ENCODE data around the gene SPATA18. TPM values are rescaled to one million over a fixed set of nuclear protein-coding genes. Genes with fewer than 3 reads are reported as not detected.
A peak's percentile ranks its signal among the peaks of the same experiment; 100 is the strongest.

Gene SPATA18
- total RNA-seq, 1 experiment from 2014 or later: not detected

DNA sequence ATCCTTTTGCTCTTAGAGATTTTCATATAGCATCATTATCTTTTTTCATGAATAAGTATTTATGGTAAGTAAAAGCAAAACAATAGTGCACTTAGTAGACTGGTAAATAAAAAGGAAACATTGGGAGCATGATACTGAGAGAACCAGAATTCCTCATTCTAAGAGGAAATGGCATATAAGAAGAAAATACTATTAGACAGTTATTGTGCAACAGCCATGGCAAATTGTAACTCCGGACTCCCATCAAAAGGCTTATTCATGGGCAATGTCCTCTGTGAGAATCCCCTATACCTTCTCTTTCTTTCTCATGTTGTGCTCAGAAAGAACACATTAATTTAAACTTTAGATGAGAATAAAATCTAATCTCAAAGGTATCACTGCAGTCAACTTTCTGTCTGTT lies 42.4 kb downstream of the SPATA18 start:
- no peak for DNase-seq
- no peak overlapping the region for H3K4me3 ChIP-seq
- H3K9me3 ChIP-seq: no peaks in the 10 kb centered on the region

DNA sequence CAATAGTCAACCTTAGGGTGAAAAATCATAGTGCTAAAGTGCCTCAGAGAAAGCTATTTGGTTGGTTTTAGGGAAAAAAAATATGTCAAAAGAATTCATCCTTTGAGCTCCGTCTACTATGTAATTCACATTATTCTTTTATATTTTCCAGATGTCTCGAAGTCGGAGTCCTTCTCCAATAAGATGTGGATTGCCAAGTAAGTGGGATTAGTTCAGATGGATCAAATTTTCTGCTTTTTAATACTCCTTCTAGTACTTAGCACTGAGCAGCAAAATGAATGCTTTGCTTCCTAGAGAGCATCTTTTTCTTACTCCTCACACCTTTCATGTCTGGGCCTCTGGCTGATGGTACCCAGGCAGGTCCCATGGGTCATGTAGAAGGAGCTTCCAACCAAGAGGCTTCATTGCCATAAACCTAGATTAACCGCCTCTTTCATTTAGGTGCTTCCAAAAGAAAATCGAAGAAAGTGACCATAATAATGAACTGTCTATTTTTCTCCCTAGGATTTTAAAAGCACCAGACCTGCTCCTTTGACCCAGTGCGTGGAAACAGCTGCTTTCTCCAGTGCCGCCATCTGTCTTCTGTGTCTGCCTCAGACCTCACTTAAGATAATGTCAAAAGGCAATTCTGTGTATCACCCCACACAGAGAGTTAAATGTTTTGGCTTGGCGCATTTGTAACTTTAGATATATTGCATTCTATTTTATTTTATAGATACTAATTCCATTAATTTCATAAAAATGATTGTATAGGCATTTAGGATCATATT lies 43.5 kb downstream of the SPATA18 start:
- no peak for DNase-seq
- H3K27me3 ChIP-seq: peaks cover 6% of the 10 kb centered on the region
- H3K4me3 ChIP-seq: no peak overlapping the region
- no peaks in the 10 kb centered on the region for H3K9me3 ChIP-seq
- H3K36me3 ChIP-seq: no peaks in the 10 kb centered on the region

More for the DNA sequence above, 42.4 kb downstream of the SPATA18 start:
- Histone ChIP-seq H3K36me3 (no peaks in the 10 kb centered on the region), H3K27me3 (peaks cover 14% of the 10 kb centered on the region)

DNA sequence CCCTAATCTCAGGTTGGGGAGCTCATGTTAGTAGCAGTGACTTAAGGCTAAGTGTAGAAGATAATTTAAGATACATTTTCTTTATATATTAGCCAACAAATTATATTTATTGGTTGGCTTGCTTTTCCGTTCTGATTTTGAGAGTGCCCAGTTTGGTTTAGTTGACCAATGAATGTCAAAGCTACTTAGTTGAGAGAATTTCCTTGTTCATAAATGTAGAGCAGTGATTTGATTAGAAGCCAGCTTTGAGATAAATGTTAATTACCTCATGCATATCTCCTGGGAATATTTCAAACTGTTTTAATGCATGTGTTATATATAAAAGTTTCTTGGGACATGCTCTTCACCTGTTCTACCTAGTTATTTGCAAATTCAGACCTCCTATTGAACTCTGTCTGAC lies 44.3 kb downstream of the SPATA18 start:
- H3K4me3 ChIP-seq: no peak overlapping the region

DNA sequence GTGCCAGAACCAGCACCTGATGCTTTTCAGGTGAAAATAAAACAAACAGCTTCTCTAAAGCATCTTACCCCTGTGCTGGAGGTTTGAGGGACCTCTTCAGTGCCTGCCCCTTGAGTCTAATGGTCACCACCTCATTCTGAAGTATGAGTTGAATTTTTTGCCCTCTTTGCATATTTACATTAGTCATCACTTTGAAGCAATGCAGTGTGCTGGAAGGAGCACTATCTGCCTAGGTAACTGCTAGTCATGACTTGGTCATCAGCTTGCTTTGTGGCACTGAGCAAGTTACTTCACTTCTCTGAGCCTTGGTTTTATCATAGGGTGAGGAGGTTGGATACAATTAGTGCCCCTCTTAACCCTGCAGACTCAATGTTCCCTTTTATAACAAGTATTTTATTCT lies 44.9 kb downstream of the SPATA18 start:
- H3K36me3 ChIP-seq: no peaks in the 10 kb centered on the region
- no peak for DNase-seq
- no peaks in the 10 kb centered on the region for H3K9me3 ChIP-seq
- peaks cover 6% of the 10 kb centered on the region for H3K27me3 ChIP-seq
- H3K4me3 ChIP-seq: no peak overlapping the region

More for the DNA sequence above, 44.3 kb downstream of the SPATA18 start:
- DNase-seq: no peak
- Histone ChIP-seq H3K27me3 (peaks cover 6% of the 10 kb centered on the region), H3K36me3 (no peaks in the 10 kb centered on the region), H3K9me3 (no peaks in the 10 kb centered on the region)

DNA sequence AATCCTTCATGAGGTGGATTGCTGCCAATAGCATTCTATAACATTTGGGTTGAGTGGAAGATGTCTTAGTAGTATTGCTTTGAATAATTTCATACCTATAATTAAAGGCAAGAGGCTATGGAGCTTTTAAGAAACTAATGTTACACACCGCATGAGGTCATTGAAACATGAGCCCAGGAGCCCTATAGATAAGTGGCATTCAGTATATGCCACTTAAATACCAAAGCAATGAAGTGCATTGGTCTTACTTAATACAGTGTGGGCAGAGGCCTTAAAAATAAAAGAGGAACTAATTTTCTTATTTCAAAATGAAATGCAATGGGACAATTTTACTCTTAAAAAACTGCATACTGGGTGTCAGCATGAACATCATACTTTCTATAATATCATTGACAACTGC lies 47.5 kb downstream of the SPATA18 start:
- peaks cover 1% of the 10 kb centered on the region for H3K27me3 ChIP-seq
- H3K36me3 ChIP-seq: no peaks in the 10 kb centered on the region
- no peak for DNase-seq
- H3K9me3 ChIP-seq: no peaks in the 10 kb centered on the region
- no peak overlapping the region for H3K4me3 ChIP-seq

DNA sequence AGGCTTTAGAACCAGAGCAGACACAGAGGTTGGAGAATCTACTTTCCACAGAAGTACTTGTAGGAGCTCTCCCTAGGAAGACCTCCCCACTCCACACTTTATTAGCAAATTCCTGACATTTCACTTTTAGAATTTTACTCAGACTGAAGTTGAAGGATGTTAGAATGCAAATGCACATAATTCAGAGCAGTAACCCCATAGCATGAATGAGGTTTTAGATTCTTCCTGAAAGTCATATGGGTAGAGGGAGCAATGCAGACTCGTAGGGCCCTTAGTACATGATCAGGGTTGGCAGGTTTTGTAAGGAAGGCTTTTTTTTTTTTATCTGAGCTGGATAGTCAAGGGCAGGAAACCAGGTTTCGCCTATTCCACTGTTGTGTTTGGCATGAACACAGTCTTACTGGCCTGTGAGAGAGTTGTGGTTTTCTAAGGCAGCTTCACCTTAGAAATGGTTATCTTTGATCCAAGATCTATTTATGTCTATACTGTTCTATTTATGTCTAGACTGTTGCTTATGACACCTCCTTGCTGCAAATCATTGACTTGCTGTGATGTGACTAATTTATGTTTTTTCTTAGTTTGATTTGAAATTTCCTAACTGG lies 48.9 kb downstream of the SPATA18 start:
- Histone ChIP-seq H3K4me3 (no peak overlapping the region), H3K36me3 (no peaks in the 10 kb centered on the region), H3K27me3 (no peaks in the 10 kb centered on the region; the same call in 1 of the 2 replicates), H3K9me3 (no peaks in the 10 kb centered on the region)
- peak; percentile 38 for DNase-seq

DNA sequence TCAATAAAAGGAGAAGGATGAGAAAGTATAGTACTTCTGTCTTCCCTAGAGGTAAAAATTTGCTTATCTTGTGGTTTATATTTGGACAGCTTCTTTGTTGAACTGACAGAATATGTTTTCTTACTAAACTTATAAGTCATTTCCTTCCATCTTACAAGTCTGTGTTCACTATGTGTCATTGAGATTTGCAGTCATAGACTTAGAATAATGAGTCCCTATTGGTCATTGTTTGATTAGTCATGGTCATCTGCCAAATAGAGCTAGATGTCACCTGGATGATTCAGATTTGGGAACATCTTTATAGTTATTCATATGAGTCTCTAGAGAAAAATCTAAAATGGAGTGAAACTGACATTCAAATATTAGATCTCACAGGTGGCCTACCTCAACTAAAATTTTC lies 51.5 kb downstream of the SPATA18 start:
- no peaks in the 10 kb centered on the region for H3K36me3 ChIP-seq
- no peak overlapping the region for H3K4me3 ChIP-seq
- no peak for DNase-seq
- no peaks in the 10 kb centered on the region for H3K27me3 ChIP-seq
- no peaks in the 10 kb centered on the region for H3K9me3 ChIP-seq

DNA sequence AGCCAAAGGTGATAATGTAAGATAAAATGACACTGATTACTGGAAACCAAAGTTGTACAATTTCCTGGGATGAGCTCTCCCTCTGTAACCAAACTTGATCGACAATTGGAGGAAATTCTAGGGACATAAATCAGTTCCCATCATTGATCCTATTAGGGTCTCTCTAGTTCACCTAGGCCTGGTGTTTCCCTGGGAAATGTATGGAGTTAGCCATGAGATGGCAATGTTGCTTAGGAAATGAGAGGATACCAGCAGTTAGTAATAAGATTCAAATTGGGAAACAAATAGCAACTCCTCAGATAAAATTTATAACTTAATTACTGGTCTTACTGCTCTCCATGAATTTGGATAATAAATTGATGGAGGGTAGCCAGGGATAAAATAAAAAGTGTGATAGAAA lies 52.2 kb downstream of the SPATA18 start:
- Histone ChIP-seq H3K27me3 (no peaks in the 10 kb centered on the region), H3K4me3 (no peak overlapping the region), H3K36me3 (no peaks in the 10 kb centered on the region), H3K9me3 (no peaks in the 10 kb centered on the region)
- no peak for DNase-seq

DNA sequence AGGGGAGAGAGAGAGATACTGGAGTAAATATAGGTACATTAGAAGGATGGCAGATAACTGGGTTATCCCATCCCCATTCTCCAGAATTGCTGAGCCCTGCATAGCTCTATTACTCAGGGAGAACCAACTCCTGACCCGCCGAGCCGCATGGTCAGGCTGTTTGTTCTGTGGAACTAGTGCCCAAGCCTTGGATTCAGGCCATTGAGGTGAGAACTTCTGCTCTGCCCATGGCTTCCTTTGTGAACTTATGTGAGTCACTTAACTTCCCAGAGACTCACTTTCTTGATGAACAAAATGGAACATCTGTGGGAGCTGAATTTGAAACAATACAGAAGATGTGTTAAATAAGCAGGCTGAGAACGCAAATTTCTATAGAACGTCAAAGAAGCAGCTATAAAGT lies 54.2 kb downstream of the SPATA18 start:
- H3K27me3 ChIP-seq: no peaks in the 10 kb centered on the region
- H3K4me3 ChIP-seq: no peak overlapping the region
- H3K9me3 ChIP-seq: no peaks in the 10 kb centered on the region
- no peaks in the 10 kb centered on the region for H3K36me3 ChIP-seq
- no peak for DNase-seq

DNA sequence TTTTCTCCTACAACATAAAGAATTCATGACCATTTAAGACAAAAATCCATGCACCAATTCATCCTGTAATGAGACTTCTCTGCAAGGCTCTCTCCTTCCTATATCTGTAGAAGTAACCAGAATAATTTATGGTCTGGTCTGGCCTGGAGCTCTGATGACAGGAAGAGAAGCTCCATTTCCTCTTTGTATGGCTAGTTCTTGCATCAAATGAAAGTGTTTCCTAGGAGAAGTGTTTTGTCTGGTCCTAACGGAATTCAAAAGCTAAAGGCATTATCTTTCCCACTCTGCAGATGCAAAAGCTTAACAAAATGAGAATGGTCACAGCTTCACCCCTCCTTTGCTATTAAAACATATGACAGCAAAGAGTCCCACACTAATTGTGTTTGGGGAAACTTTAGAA lies 55.1 kb downstream of the SPATA18 start:
- Histone ChIP-seq H3K9me3 (no peaks in the 10 kb centered on the region), H3K36me3 (no peaks in the 10 kb centered on the region), H3K27me3 (no peaks in the 10 kb centered on the region), H3K4me3 (no peak overlapping the region)
- DNase-seq: no peak

DNA sequence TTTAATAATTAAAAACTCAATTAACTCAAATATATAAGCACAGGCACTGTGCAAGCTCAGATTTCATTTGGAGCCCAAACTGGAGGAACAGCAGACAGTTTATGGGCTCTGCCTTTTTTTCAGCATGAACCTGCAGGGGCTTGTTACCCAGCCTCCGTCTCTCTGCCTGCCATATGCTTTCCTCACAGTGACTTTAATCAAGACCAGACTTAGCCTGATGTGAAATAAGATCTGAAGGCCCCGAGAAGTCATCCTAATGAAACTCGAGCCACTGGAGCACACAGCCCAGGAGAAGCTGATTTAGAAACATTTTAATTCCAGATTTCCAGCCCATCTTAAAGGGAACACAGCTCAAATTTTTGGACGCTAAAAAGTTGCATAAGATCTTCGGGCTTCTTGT lies 55.6 kb downstream of the SPATA18 start:
- H3K36me3 ChIP-seq: no peaks in the 10 kb centered on the region
- no peaks in the 10 kb centered on the region for H3K27me3 ChIP-seq
- no peak for DNase-seq
- no peak overlapping the region for H3K4me3 ChIP-seq
- H3K9me3 ChIP-seq: no peaks in the 10 kb centered on the region

DNA sequence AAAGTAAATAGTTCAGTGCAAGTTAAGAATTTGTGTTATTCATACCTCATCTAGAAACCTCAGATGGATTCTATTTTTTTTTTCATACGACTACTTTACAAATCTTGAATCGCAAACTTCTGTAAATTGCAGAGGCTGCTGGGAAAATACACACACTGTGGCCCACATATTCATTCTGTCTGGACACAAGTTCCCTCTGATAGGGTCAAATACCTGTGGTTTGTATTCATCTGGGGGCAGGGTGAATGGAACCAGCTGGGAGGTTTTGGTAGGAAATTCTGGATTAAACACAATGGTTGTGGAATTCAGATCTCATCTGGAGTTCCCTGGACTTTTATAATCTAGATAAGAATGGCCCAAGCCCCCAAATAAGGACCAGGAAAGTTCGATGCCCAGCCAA lies 56.2 kb downstream of the SPATA18 start:
- Histone ChIP-seq H3K4me3 (no peak overlapping the region), H3K9me3 (no peaks in the 10 kb centered on the region), H3K36me3 (no peaks in the 10 kb centered on the region), H3K27me3 (no peaks in the 10 kb centered on the region)
- DNase-seq: no peak

DNA sequence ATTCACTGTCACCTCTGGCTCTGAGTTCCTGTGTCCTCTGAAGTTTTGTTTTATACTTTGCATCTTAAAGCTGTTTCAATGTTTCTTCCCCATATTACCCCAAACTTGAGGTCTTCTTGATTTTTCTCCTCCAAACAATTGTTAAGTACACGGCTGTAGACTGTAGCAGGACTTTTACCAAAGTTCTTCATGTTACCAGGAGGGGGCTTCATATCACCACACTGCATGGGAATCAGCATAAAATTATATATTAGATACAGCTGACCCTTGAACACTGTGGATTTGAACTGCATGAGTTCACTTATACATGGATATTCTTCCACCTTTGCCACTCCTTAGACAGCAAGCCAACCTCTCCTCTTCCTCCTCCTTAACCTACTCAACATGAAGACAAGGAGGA lies 56.6 kb downstream of the SPATA18 start:
- no peaks in the 10 kb centered on the region for H3K27me3 ChIP-seq
- no peaks in the 10 kb centered on the region for H3K36me3 ChIP-seq
- no peaks in the 10 kb centered on the region for H3K9me3 ChIP-seq
- no peak for DNase-seq
- no peak overlapping the region for H3K4me3 ChIP-seq

DNA sequence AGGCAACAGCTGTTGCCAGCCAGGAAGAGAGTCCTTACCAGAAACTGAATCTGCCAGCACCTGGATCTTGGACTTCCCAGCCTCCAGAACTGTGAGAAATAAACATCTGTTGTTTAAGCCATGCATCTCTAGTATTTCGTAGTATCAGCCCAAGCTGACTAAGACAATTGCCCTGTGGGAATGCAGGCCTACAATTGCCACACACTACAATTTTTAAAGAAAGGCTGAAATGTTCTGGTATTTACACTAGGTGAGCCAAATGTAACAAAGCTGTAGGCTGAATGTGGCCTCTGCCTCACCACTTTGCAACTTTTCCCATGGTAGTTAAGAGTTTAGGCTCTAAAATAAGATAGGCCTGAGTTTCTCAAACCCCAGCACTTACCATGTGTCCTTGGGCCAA lies 59.1 kb downstream of the SPATA18 start:
- no peaks in the 10 kb centered on the region for H3K9me3 ChIP-seq
- no peak for DNase-seq
- H3K27me3 ChIP-seq: peaks cover 2% of the 10 kb centered on the region; the same call in 1 of the 2 replicates
- no peak overlapping the region for H3K4me3 ChIP-seq
- no peaks in the 10 kb centered on the region for H3K36me3 ChIP-seq

DNA sequence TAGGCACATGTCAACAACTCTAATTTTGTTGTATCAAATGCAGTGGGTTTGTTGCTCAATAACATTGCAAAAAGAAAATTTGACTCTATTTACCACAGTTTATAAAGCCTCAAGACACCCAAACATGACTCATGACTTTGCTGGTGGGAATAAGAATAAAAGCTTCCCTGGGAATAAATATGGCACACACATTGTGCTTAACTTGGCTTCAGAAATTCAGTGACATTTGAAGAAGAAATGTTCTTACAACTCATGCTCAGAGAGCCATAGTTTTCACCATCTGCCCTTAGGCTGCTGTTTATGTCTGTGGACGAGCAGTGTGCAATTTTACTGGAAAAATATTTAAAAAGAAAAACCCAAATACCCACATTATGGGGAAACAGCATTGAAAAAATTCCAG lies 60.9 kb downstream of the SPATA18 start:
- Histone ChIP-seq H3K4me3 (no peak overlapping the region), H3K9me3 (no peaks in the 10 kb centered on the region), H3K36me3 (no peaks in the 10 kb centered on the region), H3K27me3 (peaks cover 5% of the 10 kb centered on the region)
- no peak for DNase-seq

DNA sequence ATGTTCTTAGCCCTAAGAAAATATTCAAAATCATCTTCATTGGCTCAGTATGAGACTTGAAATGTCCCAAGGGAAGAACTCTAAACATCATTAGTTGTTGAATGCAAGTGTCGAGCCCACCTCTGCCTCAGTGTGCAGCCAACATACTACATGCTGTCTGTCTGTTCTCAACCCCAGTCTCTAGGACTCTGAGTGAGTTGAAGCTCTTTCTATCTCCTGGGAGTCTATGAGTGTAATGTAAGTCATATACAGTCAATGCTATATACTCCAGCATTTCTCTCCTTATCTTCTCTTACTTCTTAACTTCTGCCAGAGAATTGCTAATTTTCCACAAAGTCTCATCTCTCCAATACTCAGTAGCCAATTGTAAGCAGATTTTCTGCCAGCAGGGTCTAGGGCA lies 61.3 kb downstream of the SPATA18 start:
- no peak for DNase-seq
- peaks cover 5% of the 10 kb centered on the region for H3K27me3 ChIP-seq

DNA sequence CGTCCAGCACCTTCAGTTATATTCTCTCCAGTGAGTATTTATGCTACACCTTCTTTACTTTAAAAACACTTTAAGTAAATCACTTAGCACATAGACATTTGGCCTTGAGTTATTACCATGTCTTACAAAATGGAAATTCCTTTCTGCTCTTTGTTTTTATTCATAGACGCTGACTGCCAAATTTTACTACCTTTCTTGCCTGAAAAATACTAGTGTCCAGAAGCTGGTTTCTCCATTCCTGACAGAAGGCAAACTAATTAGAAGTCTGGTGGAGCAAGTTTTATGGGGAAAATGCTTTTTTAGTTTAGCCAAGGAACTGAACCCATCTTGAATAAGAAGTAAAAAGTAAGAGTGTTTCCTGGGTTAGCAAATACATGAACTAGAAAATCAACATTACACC lies 65.5 kb downstream of the SPATA18 start:
- no peaks in the 10 kb centered on the region for H3K36me3 ChIP-seq
- DNase-seq: no peak
- H3K4me3 ChIP-seq: no peak overlapping the region
- peaks cover 8% of the 10 kb centered on the region for H3K27me3 ChIP-seq
- no peaks in the 10 kb centered on the region for H3K9me3 ChIP-seq

More for the DNA sequence above, 61.3 kb downstream of the SPATA18 start:
- Histone ChIP-seq H3K4me3 (no peak overlapping the region), H3K36me3 (no peaks in the 10 kb centered on the region), H3K9me3 (no peaks in the 10 kb centered on the region)

DNA sequence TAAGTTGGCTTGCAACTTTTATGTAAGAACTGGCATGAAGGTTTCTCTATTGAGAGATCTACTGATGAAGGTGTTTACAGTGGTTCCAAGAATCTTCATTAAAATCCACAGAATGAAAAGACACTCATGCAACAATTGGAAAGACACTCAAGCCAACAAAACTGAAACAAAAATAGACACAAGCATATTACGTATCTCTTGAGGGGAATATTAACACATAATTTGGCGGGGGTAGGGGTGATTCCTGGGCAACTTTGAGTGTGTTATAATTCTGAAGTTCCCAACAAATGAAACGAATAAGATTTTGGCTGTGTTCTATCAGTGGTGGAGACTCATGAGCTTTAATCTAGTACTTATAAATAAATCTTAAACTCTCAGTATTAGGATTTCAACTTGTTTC lies 75.1 kb downstream of the SPATA18 start:
- no peak for DNase-seq
- H3K4me3 ChIP-seq: no peak overlapping the region
- H3K36me3 ChIP-seq: no peaks in the 10 kb centered on the region
- no peaks in the 10 kb centered on the region for H3K9me3 ChIP-seq
- H3K27me3 ChIP-seq: peaks cover 5% of the 10 kb centered on the region

Data from MG63 (cell line).